Sigmoid colon (tissue), 7 donors: ENCODE results near the gene GALNT10. TPM values are rescaled to one million over a fixed set of nuclear protein-coding genes. Genes with fewer than 3 reads are reported as not detected.

ENCODE experiments used
- DNase-seq: peaks from one replicate; pipeline ENCODE4 v3.0.0-alpha.2; 2019
- H3K27ac ChIP-seq, 4 donors: fragments of 200-600 bp; sonication (generic); one replicate each; pipeline ENCODE4 v1.5.1; 2016 to 2019; ENCODE audit warnings: mild to moderate bottlenecking in 1 of 4
- H3K27me3 ChIP-seq, 3 donors: fragments of 200-600 bp; sonication (generic); one replicate each; pipeline ENCODE4 v1.5.1; 2019; ENCODE audit warnings: mild to moderate bottlenecking in 1 of 3
- H3K36me3 ChIP-seq, 4 donors: fragments of 200-600 bp; sonication (generic); one replicate each; pipeline ENCODE4 v1.5.1; 2016 to 2019
- H3K4me1 ChIP-seq, 4 donors: fragments of 200-600 bp; sonication (generic); one replicate each; pipeline ENCODE4 v1.5.1; 2017 to 2019
- H3K4me3 ChIP-seq, 4 donors: fragments of 200-600 bp; sonication (generic); one replicate each; pipeline ENCODE4 v1.5.1; 2017 to 2019; ENCODE audit warnings: mild to moderate bottlenecking in 2 of 4, moderate library complexity in 1 of 4
- H3K9me3 ChIP-seq, 4 donors: fragments of 200-600 bp in 3 of 4; sonication (generic) in 3 of 4; one replicate each; pipeline versions ENCODE4 v1.5.1 to v1.6.1; 2013 to 2019
- EP300 ChIP-seq, 4 donors: sonication (generic); formaldehyde crosslinking; IDR thresholded peaks; one replicate each; pipeline ENCODE4 v1.6.1; 2017; ENCODE audit warnings: antibody characterized with exemption in 4 of 4
- POLR2A ChIP-seq, 2 donors: fragments of 450-650 bp; IDR thresholded peaks; one replicate each; pipeline ENCODE4 v1.6.1; 2016; ENCODE audit warnings: antibody characterized with exemption in 2 of 2, mild to moderate bottlenecking in 2 of 2, moderate library complexity in 2 of 2
- POLR2AphosphoS5 ChIP-seq, 4 donors: sonication (generic); formaldehyde crosslinking; IDR thresholded peaks; one replicate each; pipeline ENCODE4 v1.6.1; 2017; ENCODE audit warnings: antibody characterized with exemption in 4 of 4
- WGBS, 2 donors: extraction: QIAGEN DNeasy Blood & Tissue Kit; methylation state at CpG; one replicate each; pipeline ENCODE4 v1.1.7; 2013; 5-methylcytosine and 5-hydroxymethylcytosine counted together
- intact Hi-C: fragments of 100-400 bp; cut with DNase I; formaldehyde crosslinking; loops from one replicate; pipeline ENCODE4 v1.15.1; 2023
- polyA plus RNA-seq, 3 donors: library from polyadenylated mRNA; stranded (reverse); fragments of 200-250 nt; gene quantifications; one replicate each; pipeline ENCODE4 v1.2.3, GENCODE V29; 2013
- total RNA-seq, 4 donors: library from RNA; depleted of rRNA; stranded (reverse); fragments of >200 nt; gene quantifications; one replicate each; pipeline ENCODE4 v1.1.0, GENCODE V29; 2016
- TF ChIP-seq, protein P1 (sequence below), 4 experiments: fragments of 450-650 bp in 3 of 4; fragments of 200-600 bp in 1 of 4; IDR thresholded peaks; one replicate each; pipeline ENCODE4 v1.5.1; 2016 to 2019; ENCODE audit warnings: antibody characterized with exemption in 4 of 4, mild to moderate bottlenecking in 3 of 4, moderate library complexity in 2 of 4
- donor health status: healthy with polysubstance abuse.
- donor health status: Bipolar disorder and iron deficiency.
- donor health status: healthy.

Gene GALNT10
- total and polyA plus RNA-seq, 7 donors = 6.0 to 41.7 (median 24.3) TPM

DNA sequence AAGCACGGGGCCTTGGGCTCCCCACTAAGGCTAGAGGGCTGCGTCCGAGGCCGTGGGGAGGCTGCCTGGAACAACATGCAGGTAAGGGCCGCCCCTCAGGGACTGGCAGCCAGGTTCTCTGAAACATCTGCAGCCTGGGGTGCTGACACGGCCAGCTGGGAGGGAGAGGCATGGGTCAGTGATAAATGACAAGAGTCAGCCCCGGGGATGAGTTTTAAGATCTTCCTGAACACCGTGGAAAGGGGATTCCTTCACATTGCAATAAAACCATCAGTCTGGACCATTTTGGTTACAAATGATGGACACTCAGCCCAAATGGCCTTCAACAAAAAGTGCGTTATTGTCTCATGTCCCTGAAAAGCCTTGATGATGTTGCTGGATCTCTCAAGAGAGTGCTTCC lies 222.4 kb downstream of the GALNT10 start:
- H3K27me3 ChIP-seq = no peaks in the 10 kb centered on the region
- no peaks in the 10 kb centered on the region for H3K4me1 ChIP-seq
- no peak for DNase-seq
- no peaks in the 10 kb centered on the region for H3K9me3 ChIP-seq
- WGBS, 2 donors = 92 to 95% methylated on average over 9 of the region's 9 CpGs
- intact Hi-C loops = no loop called here
- no peak overlapping the region for H3K4me3 ChIP-seq
- peaks cover 3 to 72% (median 26%) of the 10 kb centered on the region in 4 donors for H3K36me3 ChIP-seq
- TF ChIP-seq POLR2AphosphoS5 (IDR thresholded peaks at IDR 0.05) (no peak), POLR2A (IDR thresholded peaks at IDR 0.05) (no peak), EP300 (IDR thresholded peaks at IDR 0.05) (no peak)
- TF ChIP-seq, protein P1, sequence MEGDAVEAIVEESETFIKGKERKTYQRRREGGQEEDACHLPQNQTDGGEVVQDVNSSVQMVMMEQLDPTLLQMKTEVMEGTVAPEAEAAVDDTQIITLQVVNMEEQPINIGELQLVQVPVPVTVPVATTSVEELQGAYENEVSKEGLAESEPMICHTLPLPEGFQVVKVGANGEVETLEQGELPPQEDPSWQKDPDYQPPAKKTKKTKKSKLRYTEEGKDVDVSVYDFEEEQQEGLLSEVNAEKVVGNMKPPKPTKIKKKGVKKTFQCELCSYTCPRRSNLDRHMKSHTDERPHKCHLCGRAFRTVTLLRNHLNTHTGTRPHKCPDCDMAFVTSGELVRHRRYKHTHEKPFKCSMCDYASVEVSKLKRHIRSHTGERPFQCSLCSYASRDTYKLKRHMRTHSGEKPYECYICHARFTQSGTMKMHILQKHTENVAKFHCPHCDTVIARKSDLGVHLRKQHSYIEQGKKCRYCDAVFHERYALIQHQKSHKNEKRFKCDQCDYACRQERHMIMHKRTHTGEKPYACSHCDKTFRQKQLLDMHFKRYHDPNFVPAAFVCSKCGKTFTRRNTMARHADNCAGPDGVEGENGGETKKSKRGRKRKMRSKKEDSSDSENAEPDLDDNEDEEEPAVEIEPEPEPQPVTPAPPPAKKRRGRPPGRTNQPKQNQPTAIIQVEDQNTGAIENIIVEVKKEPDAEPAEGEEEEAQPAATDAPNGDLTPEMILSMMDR (IDR thresholded peaks at IDR 0.05) = no peak
- H3K27ac ChIP-seq = no peak overlapping the region

DNA sequence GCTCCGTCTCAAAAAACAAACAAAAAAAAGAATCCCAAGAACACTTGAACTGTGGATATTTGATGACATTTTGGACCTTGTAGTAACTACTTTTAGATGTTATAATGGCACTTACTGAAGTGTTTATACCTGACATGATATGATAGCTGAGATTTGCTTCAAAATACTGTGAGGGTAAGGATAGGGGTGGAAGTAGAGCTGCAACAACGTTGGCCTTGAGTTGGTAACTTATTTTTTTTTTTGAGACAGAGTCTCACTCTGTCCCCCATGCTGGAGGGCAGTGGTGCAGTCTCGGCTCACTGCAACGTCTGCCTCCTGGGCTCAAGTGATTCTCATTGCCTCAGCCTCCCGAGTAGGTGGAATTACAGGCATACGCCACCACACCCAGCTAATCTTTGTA lies 224.6 kb downstream of the GALNT10 start:
- H3K4me1 ChIP-seq = no peaks in the 10 kb centered on the region
- H3K4me3 ChIP-seq = no peak overlapping the region
- no peak for DNase-seq
- intact Hi-C loops = no loop called here
- no peak overlapping the region for H3K27ac ChIP-seq
- TF ChIP-seq, protein P1 (IDR thresholded peaks at IDR 0.05) = no peak
- TF ChIP-seq POLR2A (IDR thresholded peaks at IDR 0.05) = no peak
- H3K36me3 ChIP-seq = peaks cover 3 to 79% (median 27%) of the 10 kb centered on the region in 4 donors
- no peaks in the 10 kb centered on the region for H3K9me3 ChIP-seq
- 89 to 90% methylated on average over 6 of the region's 6 CpGs for WGBS, 2 donors
- no peaks in the 10 kb centered on the region for H3K27me3 ChIP-seq

DNA sequence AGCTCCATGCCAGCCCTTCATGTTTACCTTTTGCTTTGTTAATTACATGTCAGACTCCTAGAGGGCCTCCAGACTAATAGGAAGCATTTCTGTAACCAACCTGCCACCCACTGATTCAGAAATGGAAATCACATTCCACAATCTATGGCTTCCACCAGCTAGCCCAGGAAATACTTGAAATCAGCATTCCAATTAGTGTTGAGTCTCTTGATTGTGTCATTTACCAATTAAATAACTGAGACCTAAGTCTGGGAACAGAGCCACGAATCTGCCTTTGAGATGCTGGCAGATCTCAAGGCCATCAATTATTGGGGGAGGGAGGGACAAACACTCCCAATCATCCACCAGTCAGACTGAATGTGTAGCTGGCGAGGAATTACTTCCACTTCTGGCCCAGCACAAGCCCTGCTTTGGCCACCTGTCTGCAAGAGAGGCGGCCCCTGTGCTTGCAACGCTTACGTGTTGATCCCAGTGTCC lies 227.8 kb downstream of the GALNT10 start:
- Histone ChIP-seq H3K27me3 (no peaks in the 10 kb centered on the region), H3K36me3 (peaks cover 3 to 47% (median 13%) of the 10 kb centered on the region in 4 donors), H3K4me1 (no peaks in the 10 kb centered on the region), H3K9me3 (no peaks in the 10 kb centered on the region), H3K4me3 (no peak overlapping the region), H3K27ac (no peak overlapping the region)
- DNase-seq = no peak
- intact Hi-C loops = no loop called here
- TF ChIP-seq, protein P1 (IDR thresholded peaks at IDR 0.05) = no peak
- no peak for TF ChIP-seq POLR2A (IDR thresholded peaks at IDR 0.05)
- no peak for TF ChIP-seq EP300 (IDR thresholded peaks at IDR 0.05)
- TF ChIP-seq POLR2AphosphoS5 (IDR thresholded peaks at IDR 0.05) = no peak
- WGBS, 2 donors = 90 to 95% methylated on average over 5 of the region's 5 CpGs

DNA sequence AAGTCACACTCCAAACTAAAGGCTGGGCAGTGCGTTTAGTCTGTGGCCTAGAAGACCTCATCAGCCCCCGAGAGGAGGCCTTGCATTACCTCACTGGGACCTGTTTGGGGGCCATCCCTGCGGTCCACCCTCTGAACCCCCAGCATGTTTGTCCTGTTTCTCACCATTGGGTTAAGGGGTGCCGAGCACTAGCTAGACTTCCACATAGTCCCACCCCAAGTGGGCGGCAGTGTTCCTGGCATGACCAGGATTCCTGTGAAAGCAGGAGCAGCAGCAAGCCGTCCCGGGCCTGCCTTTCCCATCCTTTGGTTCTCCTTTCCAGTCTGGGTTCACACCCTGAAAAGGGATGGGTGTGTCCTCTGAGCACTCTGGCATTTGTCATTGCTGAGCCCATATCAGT lies 228.7 kb downstream of the GALNT10 start:
- peaks cover 3 to 40% (median 13%) of the 10 kb centered on the region in 4 donors for H3K36me3 ChIP-seq
- no peaks in the 10 kb centered on the region for H3K9me3 ChIP-seq
- H3K4me3 ChIP-seq = no peak overlapping the region
- H3K4me1 ChIP-seq = no peaks in the 10 kb centered on the region
- 93 to 94% methylated on average over 7 of the region's 7 CpGs for WGBS, 2 donors
- H3K27me3 ChIP-seq = no peaks in the 10 kb centered on the region
- intact Hi-C loops = no loop called here
- TF ChIP-seq POLR2A (IDR thresholded peaks at IDR 0.05) (no peak), EP300 (IDR thresholded peaks at IDR 0.05) (no peak), POLR2AphosphoS5 (IDR thresholded peaks at IDR 0.05) (no peak)
- TF ChIP-seq, protein P1 (IDR thresholded peaks at IDR 0.05) = no peak
- no peak for DNase-seq
- H3K27ac ChIP-seq = no peak overlapping the region

DNA sequence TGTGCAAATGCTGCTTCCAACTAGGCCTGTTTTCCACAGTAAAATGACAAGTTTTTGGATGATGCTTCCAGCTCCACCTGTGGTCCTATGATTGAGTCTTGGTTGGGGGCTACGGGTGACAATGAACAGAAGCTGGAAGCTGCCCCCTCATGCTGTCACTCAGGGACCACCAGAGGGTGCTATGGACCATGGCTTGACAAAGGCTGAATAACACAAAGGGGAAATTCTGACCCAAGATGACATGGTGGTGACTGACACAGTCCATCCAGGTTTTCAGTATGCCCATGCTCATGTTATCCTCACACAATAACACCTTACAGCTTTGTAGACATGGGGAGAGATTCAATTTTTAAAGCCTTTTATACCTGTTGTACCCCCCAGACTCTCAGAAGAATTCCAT lies 231.3 kb downstream of the GALNT10 start:
- H3K4me3 ChIP-seq = no peak overlapping the region
- intact Hi-C loops = no loop called here
- no peaks in the 10 kb centered on the region for H3K27me3 ChIP-seq
- TF ChIP-seq, protein P1 (IDR thresholded peaks at IDR 0.05) = peak in 2 of 4 experiments; percentile 15 to 30
- TF ChIP-seq POLR2A (IDR thresholded peaks at IDR 0.05) = no peak
- no peaks in the 10 kb centered on the region for H3K4me1 ChIP-seq
- no peak for DNase-seq
- H3K27ac ChIP-seq = no peak overlapping the region
- peaks cover 0 to 21% (median 7%) of the 10 kb centered on the region in 4 donors for H3K36me3 ChIP-seq
- no peaks in the 10 kb centered on the region for H3K9me3 ChIP-seq
- 82 to 93% methylated on average over 1 of the region's 1 CpG for WGBS, 2 donors
